ENCODE measurements around the gene USB1.
A peak's percentile ranks its signal among the peaks of the same experiment; 100 is the strongest.

The USB1 gene

GRCh38 chr16:57985204-57986181 lies 15.7 kb upstream of the USB1 start:
- DNase-seq (ENCODE audit: low read depth) = no peak
- H3K4me3 ChIP-seq (ENCODE audit: low read depth, low read length) = peak overlapping the region; percentile 43; the same call in 1 of the 2 replicates
- no peak for TF ChIP-seq CTCF (IDR thresholded peaks at IDR 0.05; ENCODE audit: low read depth, low read length, missing control alignments)

GRCh38 chr16:57986196-57986595 lies 15.0 kb upstream of the USB1 start:
- no peak for TF ChIP-seq CTCF (IDR thresholded peaks at IDR 0.05; ENCODE audit: low read depth, low read length, missing control alignments)
- H3K4me3 ChIP-seq (ENCODE audit: low read depth, low read length) = no peak overlapping the region
- DNase-seq (ENCODE audit: low read depth) = no peak

- no peak overlapping the region for H3K4me3 ChIP-seq (ENCODE audit: low read depth, low read length)
- DNase-seq (ENCODE audit: low read depth) = no peak
- no peak for TF ChIP-seq CTCF (IDR thresholded peaks at IDR 0.05; ENCODE audit: low read depth, low read length, missing control alignments)
Observed at GRCh38 chr16:57987441-57988177, 13.6 kb upstream of the USB1 start.

- H3K4me3 ChIP-seq (ENCODE audit: low read depth, low read length) = no peak overlapping the region
- DNase-seq (ENCODE audit: low read depth) = no peak
- TF ChIP-seq CTCF (IDR thresholded peaks at IDR 0.05; ENCODE audit: low read depth, low read length, missing control alignments) = no peak
Observed at GRCh38 chr16:57988929-57989328, 12.3 kb upstream of the USB1 start.

- no peak for DNase-seq (ENCODE audit: low read depth)
- no peak overlapping the region for H3K4me3 ChIP-seq (ENCODE audit: low read depth, low read length)
- no peak for TF ChIP-seq CTCF (IDR thresholded peaks at IDR 0.05; ENCODE audit: low read depth, low read length, missing control alignments)
Observed at GRCh38 chr16:57991551-57992059, 9.6 kb upstream of the USB1 start.

GRCh38 chr16:57992084-57992483 lies 9.1 kb upstream of the USB1 start:
- DNase-seq (ENCODE audit: low read depth) = no peak
- H3K4me3 ChIP-seq (ENCODE audit: low read depth, low read length) = no peak overlapping the region
- no peak for TF ChIP-seq CTCF (IDR thresholded peaks at IDR 0.05; ENCODE audit: low read depth, low read length, missing control alignments)

Measured in GM12864 (cell line).